Epithelial cell of esophagus (primary cell): Measurements from ENCODE around the gene HS6ST1.

Experiments used
- DNase-seq: peaks from one replicate; pipeline ENCODE4 v3.0.0; 2010; ENCODE audit warnings: low read depth
- H3K4me3 ChIP-seq: 2 replicates; pipeline ENCODE4 v1.5.1; 2011; ENCODE audit warnings: mild to moderate bottlenecking, low read length, control low read depth
- CTCF ChIP-seq: IDR thresholded peaks from 2 replicates; pipeline ENCODE4 v1.5.1; 2011; ENCODE audit warnings: low read depth, mild to moderate bottlenecking, low read length, control low read depth, inconsistent platforms; ENCODE audit not compliant: insufficient read depth; ENCODE audit errors: missing control alignments

The HS6ST1 gene

GRCh38 chr2:128343459-128343858 lies 24.8 kb upstream of the HS6ST1 start:
- no peak for TF ChIP-seq CTCF

GRCh38 chr2:128342550-128342949 lies 23.9 kb upstream of the HS6ST1 start:
- TF ChIP-seq CTCF, result no peak

More at GRCh38 chr2:128343459-128343858, 24.8 kb upstream of the HS6ST1 start:
- DNase-seq, result no peak
- no peak overlapping the region for H3K4me3 ChIP-seq

GRCh38 chr2:128341621-128342020 lies 23.0 kb upstream of the HS6ST1 start:
- no peak for DNase-seq
- no peak overlapping the region for H3K4me3 ChIP-seq
- TF ChIP-seq CTCF, result no peak

More at GRCh38 chr2:128342550-128342949, 23.9 kb upstream of the HS6ST1 start:
- no peak overlapping the region for H3K4me3 ChIP-seq
- no peak for DNase-seq

- no peak for DNase-seq
- no peak for TF ChIP-seq CTCF
Measured at GRCh38 chr2:128332091-128332634, 13.5 kb upstream of the HS6ST1 start.

GRCh38 chr2:128330583-128330982 lies 11.9 kb upstream of the HS6ST1 start:
- TF ChIP-seq CTCF, result no peak
- no peak for DNase-seq
- H3K4me3 ChIP-seq, result no peak overlapping the region

More at GRCh38 chr2:128332091-128332634, 13.5 kb upstream of the HS6ST1 start:
- H3K4me3 ChIP-seq, result no peak overlapping the region

GRCh38 chr2:128329607-128330006 lies 10.9 kb upstream of the HS6ST1 start:
- H3K4me3 ChIP-seq, result no peak overlapping the region
- TF ChIP-seq CTCF, result no peak
- DNase-seq, result no peak
